Spleen (tissue), 7 donors: Measurements from ENCODE around the gene KLF16.

Source experiments
- POLR2A ChIP-seq, 3 donors: fragments of 450-650 bp; IDR thresholded peaks; one replicate each; pipeline ENCODE4 v1.5.1; 2017; ENCODE audit warnings: antibody characterized with exemption in 3 of 3, mild to moderate bottlenecking in 1 of 3
- POLR2AphosphoS5 ChIP-seq, 3 donors: sonication (generic); formaldehyde crosslinking; IDR thresholded peaks; one replicate each; pipeline ENCODE4 v1.5.1; 2017; ENCODE audit warnings: antibody characterized with exemption in 3 of 3
- TF ChIP-seq, protein P1 (sequence below), 11 experiments: fragments of 200-600 bp in 7 of 11; fragments of 450-650 bp in 4 of 11; sonication (generic) in 4 of 11; IDR thresholded peaks in 8 of 11; conservative IDR thresholded peaks in 3 of 11; 1 replicate in 7 of 11; 2 replicates in 4 of 11; pipeline versions ENCODE4 v1.4.0 to v1.8.0; 2016 to 2021; ENCODE audit warnings: antibody characterized with exemption in 11 of 11, inconsistent platforms in 4 of 11, mild to moderate bottlenecking in 1 of 11
- donor health status: DM: no; HTN: no; CAD: no; lungs with moderate emphysema.
- donor health status: DM: no; HTN: no; CAD: no.
- donor health status: DM: no; HTN: no; CAD: no.

DNA sequence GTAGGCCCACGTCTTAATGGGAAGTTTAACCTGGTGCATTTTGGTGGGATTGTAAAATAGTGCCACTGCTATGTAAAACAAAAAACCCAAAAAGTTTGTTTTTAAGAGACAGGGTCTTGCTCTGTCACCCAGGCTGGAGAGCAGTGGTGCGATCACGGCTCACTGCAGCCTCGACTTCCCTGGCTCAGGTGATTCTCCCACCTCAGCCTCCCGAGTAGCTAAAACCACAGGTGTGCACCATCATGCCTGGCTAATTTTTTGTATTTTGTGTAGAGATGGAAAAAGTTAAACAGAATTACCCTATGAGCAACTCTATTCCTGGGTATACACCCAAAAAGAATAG is 14.3 kb downstream of the KLF16 start:
- TF ChIP-seq, protein P1, sequence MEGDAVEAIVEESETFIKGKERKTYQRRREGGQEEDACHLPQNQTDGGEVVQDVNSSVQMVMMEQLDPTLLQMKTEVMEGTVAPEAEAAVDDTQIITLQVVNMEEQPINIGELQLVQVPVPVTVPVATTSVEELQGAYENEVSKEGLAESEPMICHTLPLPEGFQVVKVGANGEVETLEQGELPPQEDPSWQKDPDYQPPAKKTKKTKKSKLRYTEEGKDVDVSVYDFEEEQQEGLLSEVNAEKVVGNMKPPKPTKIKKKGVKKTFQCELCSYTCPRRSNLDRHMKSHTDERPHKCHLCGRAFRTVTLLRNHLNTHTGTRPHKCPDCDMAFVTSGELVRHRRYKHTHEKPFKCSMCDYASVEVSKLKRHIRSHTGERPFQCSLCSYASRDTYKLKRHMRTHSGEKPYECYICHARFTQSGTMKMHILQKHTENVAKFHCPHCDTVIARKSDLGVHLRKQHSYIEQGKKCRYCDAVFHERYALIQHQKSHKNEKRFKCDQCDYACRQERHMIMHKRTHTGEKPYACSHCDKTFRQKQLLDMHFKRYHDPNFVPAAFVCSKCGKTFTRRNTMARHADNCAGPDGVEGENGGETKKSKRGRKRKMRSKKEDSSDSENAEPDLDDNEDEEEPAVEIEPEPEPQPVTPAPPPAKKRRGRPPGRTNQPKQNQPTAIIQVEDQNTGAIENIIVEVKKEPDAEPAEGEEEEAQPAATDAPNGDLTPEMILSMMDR (IDR thresholded peaks at IDR 0.05 in 8 of 11, conservative IDR thresholded peaks at IDR 0.05 in 3 of 11) = no peak
- TF ChIP-seq POLR2A (IDR thresholded peaks at IDR 0.05) = no peak
- no peak for TF ChIP-seq POLR2AphosphoS5 (IDR thresholded peaks at IDR 0.05)
